Endothelial cell of umbilical vein (primary cell): Measurements from ENCODE around the gene SGSM2. TPM values are rescaled to one million over a fixed set of nuclear protein-coding genes. Genes with fewer than 3 reads are reported as not detected.

ENCODE experiments used
- BruUV-seq: library from RNA; stranded (reverse); fragments of 400-500 nt; replicated peaks from 2 replicates; lab custom pipeline; 2021; lab: Mats Ljungman, UMichigan
- CTCF ChIA-PET: fragments of 300-600, 350-600 bp; sonication (Branson Sonifier 250); formaldehyde crosslinking; loops from one replicate; lab custom pipeline; 2021; ENCODE audit warnings: antibody characterized with exemption, inconsistent platforms; lab: Charles Lee
- POLR2A ChIA-PET: fragments of 300-600, 350-600 bp; sonication (Branson Sonifier 250); formaldehyde crosslinking; loops from one replicate; lab custom pipeline; 2021; ENCODE audit warnings: antibody characterized with exemption, inconsistent platforms; lab: Charles Lee
- DNase-seq: peaks from one replicate; pipeline ENCODE4 v3.0.0-alpha.2; 2011; ENCODE audit warnings: low read depth, low spot score
- FAIRE-seq: peaks from 2 replicates; lab custom pipeline; 2011; peaks lifted over from hg19 to GRCh38; lab: Jason Lieb, UNC
- H2AFZ ChIP-seq: 2 replicates; pipeline ENCODE4 v1.6.0; 2012; ENCODE audit warnings: low read depth, low read length, control low read depth, inconsistent platforms
- H3K27ac ChIP-seq: 2 replicates; pipeline ENCODE4 v1.5.1; 2011; ENCODE audit warnings: low read depth, mild to moderate bottlenecking, control low read depth, low read length, moderate library complexity; ENCODE audit not compliant: insufficient read depth
- H3K27me3 ChIP-seq, 2 experiments: 2 replicates each; pipeline versions ENCODE4 v1.6.0 to v1.6.1; 2011; ENCODE audit warnings: low read length in 2 of 2, mixed read lengths in 1 of 2; ENCODE audit not compliant: control insufficient read depth in 2 of 2, insufficient read depth in 2 of 2
- H3K36me3 ChIP-seq, 2 experiments: 2 replicates in 1 of 2; 3 replicates in 1 of 2; pipeline ENCODE4 v1.5.1; 2011; ENCODE audit warnings: low read length in 2 of 2, mild to moderate bottlenecking in 1 of 2, moderate library complexity in 1 of 2; ENCODE audit not compliant: control insufficient read depth in 2 of 2, insufficient read depth in 2 of 2; ENCODE audit errors: extremely low read depth in 1 of 2
- H3K4me1 ChIP-seq: 3 replicates; pipeline ENCODE4 v1.5.1; 2011; ENCODE audit warnings: mild to moderate bottlenecking, low read length; ENCODE audit not compliant: control insufficient read depth, insufficient read depth; ENCODE audit errors: extremely low read depth
- H3K4me2 ChIP-seq: 2 replicates; pipeline ENCODE4 v1.6.1; 2011; ENCODE audit warnings: low read length, control low read depth, mixed read lengths; ENCODE audit not compliant: insufficient read depth
- H3K4me3 ChIP-seq, 3 experiments: fragments of 200-600 bp in 1 of 3; sonication (generic), shearing (Covaris generic) in 1 of 3; replicated peaks in 1 of 3; 2 replicates each; pipeline ENCODE4 v1.5.1; 2011 to 2016; ENCODE audit warnings: control low read depth in 3 of 3, low read length in 3 of 3, mild to moderate bottlenecking in 2 of 3, inconsistent platforms in 1 of 3, low read depth in 1 of 3, moderate library complexity in 1 of 3; ENCODE audit not compliant: insufficient read depth in 1 of 3
- H3K79me2 ChIP-seq: 2 replicates; pipeline ENCODE4 v1.6.0; 2012; ENCODE audit warnings: low read length, inconsistent platforms; ENCODE audit not compliant: control insufficient read depth, insufficient read depth
- H3K9ac ChIP-seq: replicated peaks from 2 replicates; pipeline ENCODE3; 2011; ENCODE audit warnings: low read length, control low read depth; ENCODE audit not compliant: insufficient read depth; ENCODE audit errors: extremely low read depth
- H3K9me1 ChIP-seq: replicated peaks from 3 replicates; pipeline ENCODE4 v1.6.0; 2011; ENCODE audit warnings: mild to moderate bottlenecking, low read length; ENCODE audit not compliant: control insufficient read depth, insufficient read depth; ENCODE audit errors: extremely low read depth
- H3K9me3 ChIP-seq: replicated peaks from 2 replicates; pipeline ENCODE4 v1.5.1; 2012; ENCODE audit warnings: low read length, inconsistent platforms; ENCODE audit not compliant: control insufficient read depth, insufficient read depth
- H4K20me1 ChIP-seq: replicated peaks from 2 replicates; pipeline ENCODE3; 2011; ENCODE audit warnings: mild to moderate bottlenecking, low read length; ENCODE audit not compliant: control insufficient read depth, insufficient read depth; ENCODE audit errors: extremely low read depth
- CTCF ChIP-seq, 2 donors: IDR thresholded peaks; 1 replicate in 1 of 2; 2 replicates in 1 of 2; pipeline ENCODE4 v1.5.1; 2011; ENCODE audit warnings: low read length in 2 of 2, mild to moderate bottlenecking in 2 of 2, moderate library complexity in 2 of 2, control low read depth in 1 of 2, inconsistent platforms in 1 of 2, low read depth in 1 of 2; ENCODE audit not compliant: insufficient read depth in 1 of 2; ENCODE audit errors: extremely low read depth in 1 of 2
- EZH2 ChIP-seq: IDR thresholded peaks from 2 replicates; pipeline ENCODE4 v1.6.1; 2012; ENCODE audit warnings: borderline replicate concordance, low read depth, mild to moderate bottlenecking, moderate library complexity, low read length, inconsistent platforms; ENCODE audit not compliant: severe bottlenecking
- FOS ChIP-seq: IDR thresholded peaks from 2 replicates; pipeline ENCODE4 v1.6.1; 2011; ENCODE audit warnings: mild to moderate bottlenecking, low read length, moderate library complexity, borderline replicate concordance; ENCODE audit not compliant: insufficient read depth
- GATA2 ChIP-seq: IDR thresholded peaks from 2 replicates; pipeline ENCODE4 v1.7.0; 2011; ENCODE audit warnings: low read depth, mild to moderate bottlenecking, moderate library complexity, mixed read lengths, low read length; ENCODE audit not compliant: insufficient read length, insufficient read depth
- JUN ChIP-seq: IDR thresholded peaks from 2 replicates; pipeline ENCODE4 v1.6.1; 2011; ENCODE audit warnings: borderline replicate concordance, low read depth; ENCODE audit not compliant: insufficient read length, insufficient read depth
- MYC ChIP-seq: IDR thresholded peaks from one replicate; pipeline ENCODE4 v1.6.1; 2011; ENCODE audit warnings: mild to moderate bottlenecking, low read depth, low read length
- POLR2A ChIP-seq: IDR thresholded peaks from 2 replicates; pipeline ENCODE4 v1.6.1; 2012; ENCODE audit warnings: low read depth, mild to moderate bottlenecking, control low read depth, low read length
- POLR2AphosphoS5 ChIP-seq: IDR thresholded peaks from 2 replicates; pipeline ENCODE4 v1.6.1; 2012; ENCODE audit warnings: low read depth, mild to moderate bottlenecking, control low read depth, low read length, moderate library complexity; ENCODE audit not compliant: insufficient read depth
- dilution Hi-C: fragments of 300-500 bp; cut with MboI; formaldehyde crosslinking; loops from one replicate; pipeline ENCODE4 v1.15.0; 2019; ENCODE audit warnings: low sequenced_read_pairs; ENCODE audit not compliant: extremely low pct_ligation_motif_present
- intact Hi-C: fragments of 100-400 bp; cut with micrococcal nuclease; formaldehyde crosslinking; loops from one replicate; pipeline ENCODE4 v1.10.0; 2022
- polyA plus RNA-seq, 4 experiments: library from polyadenylated mRNA; depleted of rRNA in 3 of 4; stranded (reverse) in 3 of 4; unstranded in 1 of 4; fragments of >200 nt; gene quantifications; 2 replicates each; pipeline versions ENCODE4 v1.2.1 to v1.2.3, GENCODE V29; 2011 to 2012; ENCODE audit warnings: missing spikeins in 1 of 4
- total RNA-seq: library from RNA; stranded (reverse); gene quantifications from 2 replicates; pipeline ENCODE4 v1.2.3, GENCODE V29; 2021
- TF ChIP-seq, protein P1 (sequence below): IDR thresholded peaks from 2 replicates; pipeline ENCODE4 v1.6.1; 2011; ENCODE audit not compliant: insufficient read depth, insufficient read length

The SGSM2 gene
- total and polyA plus RNA-seq, 2 donors (not counting 3 experiments of a cell fraction or from before 2014, with no cell fraction given) = 61.6 to 94.5 TPM

DNA sequence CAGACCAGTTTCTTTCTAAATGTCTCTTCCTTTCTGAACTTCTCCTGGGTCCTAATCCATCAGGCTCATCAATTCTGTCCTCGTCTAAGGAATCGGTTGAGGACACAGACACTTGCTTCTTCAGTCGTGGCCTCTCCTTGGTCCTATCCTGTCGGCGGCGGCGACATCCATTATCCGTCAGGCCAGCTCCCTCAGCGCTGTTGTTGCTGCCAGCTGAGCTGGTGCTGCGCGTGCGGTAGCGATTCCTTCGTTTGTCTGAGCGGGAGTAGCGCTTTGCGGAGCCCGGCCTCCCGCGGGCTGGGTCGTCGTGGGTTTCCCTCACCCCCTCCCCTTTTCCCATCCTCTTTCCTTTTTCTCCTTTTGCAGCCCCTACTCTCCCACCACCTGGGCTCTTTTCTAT is 37.5 kb upstream of the SGSM2 start:
- DNase-seq (no peak), FAIRE-seq (no peak)
- BruUV-seq = no TSS peak
- H2AFZ ChIP-seq = no peak overlapping the region
- H3K27me3 ChIP-seq = no peaks in the 10 kb centered on the region
- no peak for TF ChIP-seq CTCF (IDR thresholded peaks at IDR 0.05; ENCODE audit: extremely low read depth in 1 of 2, insufficient read depth in 1 of 2, low read depth in 1 of 2, low read length in 2 of 2)
- TF ChIP-seq, protein P1, sequence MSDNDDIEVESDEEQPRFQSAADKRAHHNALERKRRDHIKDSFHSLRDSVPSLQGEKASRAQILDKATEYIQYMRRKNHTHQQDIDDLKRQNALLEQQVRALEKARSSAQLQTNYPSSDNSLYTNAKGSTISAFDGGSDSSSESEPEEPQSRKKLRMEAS = no peak
- TF ChIP-seq GATA2 = no peak
- no peak for TF ChIP-seq MYC
- no peak for TF ChIP-seq FOS
- no peak for TF ChIP-seq EZH2
- TF ChIP-seq JUN = no peak
- TF ChIP-seq POLR2A = no peak
- no peak for TF ChIP-seq POLR2AphosphoS5
- intact Hi-C loops = no loop called here
- H3K9me1 ChIP-seq = no peaks in the 10 kb centered on the region
- H3K9ac ChIP-seq = no peak overlapping the region
- H3K4me3 ChIP-seq = no peak overlapping the region
- peaks cover 7% of the 10 kb centered on the region for H3K4me1 ChIP-seq
- ChIA-PET CTCF (no interaction called here), POLR2A (no interaction called here)
- H3K79me2 ChIP-seq = peaks cover 40% of the 10 kb centered on the region
- H3K36me3 ChIP-seq = peaks cover 5 to 16% of the 10 kb centered on the region in 2 experiments
- no peak overlapping the region for H3K4me2 ChIP-seq
- no peaks in the 10 kb centered on the region for H4K20me1 ChIP-seq
- no peaks in the 10 kb centered on the region for H3K9me3 ChIP-seq
- no peak overlapping the region for H3K27ac ChIP-seq
- dilution Hi-C loops = no loop called here
